Chondrocyte (in vitro differentiated cells): ENCODE results near the gene RTN4RL1. TPM values are rescaled to one million over a fixed set of nuclear protein-coding genes. Genes with fewer than 3 reads are reported as not detected.

Experiments
- DNase-seq: peaks from one replicate; pipeline ENCODE4 v3.0.0; 2021; ENCODE audit warnings: mixed read lengths, low spot score
- H3K27ac Mint-ChIP-seq: one replicate; pipeline ENCODE4 v1.8.0; 2021; ENCODE audit warnings: mild to moderate bottlenecking, moderate library complexity, mixed read lengths; ENCODE audit not compliant: unreplicated experiment
- H3K27me3 Mint-ChIP-seq: 2 replicates; pipeline ENCODE4 v1.8.0; 2021; ENCODE audit warnings: low read depth, mixed read lengths
- H3K36me3 Mint-ChIP-seq: 2 replicates; pipeline ENCODE4 v1.8.0; 2021; ENCODE audit warnings: low read depth, mixed read lengths
- H3K4me1 Mint-ChIP-seq: 2 replicates; pipeline ENCODE4 v1.8.0; 2021; ENCODE audit warnings: low read depth, mild to moderate bottlenecking, mixed read lengths
- H3K4me3 Mint-ChIP-seq: one replicate; pipeline ENCODE4 v1.8.0; 2021; ENCODE audit warnings: mild to moderate bottlenecking, moderate library complexity, mixed read lengths; ENCODE audit not compliant: unreplicated experiment
- H3K9me3 Mint-ChIP-seq: 2 replicates; pipeline ENCODE4 v1.8.0; 2021; ENCODE audit warnings: low read depth, mixed read lengths
- CTCF ChIP-seq: fragments of 200-600 bp; sonication (generic); IDR thresholded peaks from 2 replicates; pipeline ENCODE4 v1.5.0; 2021; ENCODE audit warnings: antibody characterized with exemption, mild to moderate bottlenecking, moderate library complexity
- total RNA-seq: library from RNA; stranded (reverse); gene quantifications from 3 replicates; pipeline ENCODE4 v1.2.1, GENCODE V29; 2021

Gene RTN4RL1
- total RNA-seq, 1 donor from 2014 or later, result 0.47 TPM

GRCh38 chr17:1914661-1915083, 110.5 kb downstream of the RTN4RL1 start:
- no peaks in the 10 kb centered on the region for H3K36me3 Mint-ChIP-seq
- no peaks in the 10 kb centered on the region for H3K4me1 Mint-ChIP-seq
- H3K27ac Mint-ChIP-seq, result no peak overlapping the region
- no peak for TF ChIP-seq CTCF
- H3K4me3 Mint-ChIP-seq, result no peak overlapping the region
- no peaks in the 10 kb centered on the region for H3K9me3 Mint-ChIP-seq
- DNase-seq, result no peak
- H3K27me3 Mint-ChIP-seq, result peaks cover 53% of the 10 kb centered on the region

- DNase-seq, result no peak
- no peak overlapping the region for H3K4me3 Mint-ChIP-seq
- H3K4me1 Mint-ChIP-seq, result no peaks in the 10 kb centered on the region
- H3K36me3 Mint-ChIP-seq, result no peaks in the 10 kb centered on the region
- H3K27ac Mint-ChIP-seq, result no peak overlapping the region
- H3K9me3 Mint-ChIP-seq, result no peaks in the 10 kb centered on the region
- peaks cover 54% of the 10 kb centered on the region for H3K27me3 Mint-ChIP-seq
- TF ChIP-seq CTCF, result no peak
Observed at GRCh38 chr17:1913702-1914101, 111.4 kb downstream of the RTN4RL1 start.

GRCh38 chr17:1912146-1912545, 113.0 kb downstream of the RTN4RL1 start:
- no peak overlapping the region for H3K4me3 Mint-ChIP-seq
- TF ChIP-seq CTCF, result no peak
- H3K27ac Mint-ChIP-seq, result no peak overlapping the region
- H3K9me3 Mint-ChIP-seq, result no peaks in the 10 kb centered on the region
- peaks cover 58% of the 10 kb centered on the region for H3K27me3 Mint-ChIP-seq
- no peak for DNase-seq
- no peaks in the 10 kb centered on the region for H3K4me1 Mint-ChIP-seq
- no peaks in the 10 kb centered on the region for H3K36me3 Mint-ChIP-seq

- no peak overlapping the region for H3K4me3 Mint-ChIP-seq
- H3K27ac Mint-ChIP-seq, result no peak overlapping the region
- H3K9me3 Mint-ChIP-seq, result no peaks in the 10 kb centered on the region
- DNase-seq, result no peak
- no peak for TF ChIP-seq CTCF
- H3K27me3 Mint-ChIP-seq, result peaks cover 57% of the 10 kb centered on the region
- peaks cover 4% of the 10 kb centered on the region for H3K4me1 Mint-ChIP-seq
- H3K36me3 Mint-ChIP-seq, result no peaks in the 10 kb centered on the region
Observed at GRCh38 chr17:1909985-1910384, 115.1 kb downstream of the RTN4RL1 start.

- Mint-ChIP-seq H3K27me3 (peaks cover 58% of the 10 kb centered on the region), H3K36me3 (no peaks in the 10 kb centered on the region), H3K4me1 (peaks cover 7% of the 10 kb centered on the region), H3K27ac (no peak overlapping the region), H3K9me3 (no peaks in the 10 kb centered on the region), H3K4me3 (peak overlapping the region; percentile 49)
- DNase-seq, result no peak
- peak; percentile 97 for TF ChIP-seq CTCF
Observed at GRCh38 chr17:1908699-1909309, 116.3 kb downstream of the RTN4RL1 start.
